Measurements from ENCODE around the gene PLB1.

The PLB1 gene

GRCh38 chr2:28620801-28621171 is 124.9 kb downstream of the PLB1 start:
- Mint-ChIP-seq H3K27me3 (no peaks in the 10 kb centered on the region), H3K36me3 (ENCODE audit: insufficient read depth) (peaks cover 2% of the 10 kb centered on the region), H3K4me3 (peak overlapping the region; percentile 70), H3K27ac (ENCODE audit: low read depth) (peak overlapping the region; percentile 98), H3K9me3 (no peaks in the 10 kb centered on the region), H3K4me1 (peaks cover 50% of the 10 kb centered on the region)
- ATAC-seq (replicated peaks; ENCODE audit: extremely low read depth, poor library complexity, severe bottlenecking) (no peak), DNase-seq (ENCODE audit: low spot score in 2 of 2) (no peak)

GRCh38 chr2:28621172-28622100 is 125.6 kb downstream of the PLB1 start:
- DNase-seq (ENCODE audit: low spot score in 2 of 2) = peak; percentile 49 to 81
- Mint-ChIP-seq H3K4me3 (peak overlapping the region; percentile 70), H3K27me3 (no peaks in the 10 kb centered on the region), H3K36me3 (ENCODE audit: insufficient read depth) (peaks cover 2% of the 10 kb centered on the region), H3K9me3 (no peaks in the 10 kb centered on the region), H3K4me1 (peaks cover 50% of the 10 kb centered on the region), H3K27ac (ENCODE audit: low read depth) (peak overlapping the region; percentile 98)
- ATAC-seq (replicated peaks; ENCODE audit: extremely low read depth, poor library complexity, severe bottlenecking) = peak; percentile 92

GRCh38 chr2:28622101-28622499 is 126.2 kb downstream of the PLB1 start:
- Mint-ChIP-seq H3K36me3 (ENCODE audit: insufficient read depth) (peaks cover 2% of the 10 kb centered on the region), H3K9me3 (no peaks in the 10 kb centered on the region), H3K4me1 (peaks cover 50% of the 10 kb centered on the region), H3K27ac (ENCODE audit: low read depth) (peak overlapping the region; percentile 98), H3K4me3 (peak overlapping the region; percentile 70), H3K27me3 (no peaks in the 10 kb centered on the region)
- DNase-seq (ENCODE audit: low spot score in 2 of 2) (no peak), ATAC-seq (replicated peaks; ENCODE audit: extremely low read depth, poor library complexity, severe bottlenecking) (no peak)

- H3K9me3 Mint-ChIP-seq = no peaks in the 10 kb centered on the region
- H3K27ac Mint-ChIP-seq (ENCODE audit: low read depth) = peak overlapping the region; percentile 98
- H3K4me1 Mint-ChIP-seq = peaks cover 50% of the 10 kb centered on the region
- ATAC-seq (replicated peaks; ENCODE audit: extremely low read depth, poor library complexity, severe bottlenecking) = no peak
- peaks cover 2% of the 10 kb centered on the region for H3K36me3 Mint-ChIP-seq (ENCODE audit: insufficient read depth)
- H3K4me3 Mint-ChIP-seq = no peak overlapping the region
- no peaks in the 10 kb centered on the region for H3K27me3 Mint-ChIP-seq
- DNase-seq (ENCODE audit: low spot score in 2 of 2) = no peak
Observed at GRCh38 chr2:28623582-28624405, 127.9 kb downstream of the PLB1 start.

- Mint-ChIP-seq H3K27me3 (no peaks in the 10 kb centered on the region), H3K4me1 (peaks cover 46% of the 10 kb centered on the region), H3K4me3 (no peak overlapping the region), H3K27ac (ENCODE audit: low read depth) (peak overlapping the region; percentile 93), H3K36me3 (ENCODE audit: insufficient read depth) (peaks cover 2% of the 10 kb centered on the region), H3K9me3 (no peaks in the 10 kb centered on the region)
- DNase-seq (ENCODE audit: low spot score in 2 of 2) = no peak
- ATAC-seq (replicated peaks; ENCODE audit: extremely low read depth, poor library complexity, severe bottlenecking) = no peak
Observed at GRCh38 chr2:28624436-28624792, 128.6 kb downstream of the PLB1 start.

GRCh38 chr2:28624793-28625701 is 129.2 kb downstream of the PLB1 start:
- DNase-seq (ENCODE audit: low spot score in 2 of 2) (peak; percentile 28 to 41), ATAC-seq (replicated peaks; ENCODE audit: extremely low read depth, poor library complexity, severe bottlenecking) (peak; percentile 10)
- Mint-ChIP-seq H3K36me3 (ENCODE audit: insufficient read depth) (peaks cover 2% of the 10 kb centered on the region), H3K27me3 (no peaks in the 10 kb centered on the region), H3K4me1 (peaks cover 39% of the 10 kb centered on the region), H3K9me3 (no peaks in the 10 kb centered on the region), H3K27ac (ENCODE audit: low read depth) (peak overlapping the region; percentile 93), H3K4me3 (no peak overlapping the region)

- no peaks in the 10 kb centered on the region for H3K9me3 Mint-ChIP-seq
- no peak for DNase-seq (ENCODE audit: low spot score in 2 of 2)
- no peak overlapping the region for H3K27ac Mint-ChIP-seq (ENCODE audit: low read depth)
- no peaks in the 10 kb centered on the region for H3K27me3 Mint-ChIP-seq
- ATAC-seq (replicated peaks; ENCODE audit: extremely low read depth, poor library complexity, severe bottlenecking) = no peak
- H3K4me3 Mint-ChIP-seq = no peak overlapping the region
- peaks cover 26% of the 10 kb centered on the region for H3K4me1 Mint-ChIP-seq
- peaks cover 2% of the 10 kb centered on the region for H3K36me3 Mint-ChIP-seq (ENCODE audit: insufficient read depth)
Observed at GRCh38 chr2:28626376-28626775, 130.5 kb downstream of the PLB1 start.

GRCh38 chr2:28626891-28627421 is 131.1 kb downstream of the PLB1 start:
- H3K4me1 Mint-ChIP-seq = peaks cover 20% of the 10 kb centered on the region
- ATAC-seq (replicated peaks; ENCODE audit: extremely low read depth, poor library complexity, severe bottlenecking) (no peak), DNase-seq (ENCODE audit: low spot score in 2 of 2) (no peak)
- H3K4me3 Mint-ChIP-seq = no peak overlapping the region
- no peaks in the 10 kb centered on the region for H3K27me3 Mint-ChIP-seq
- peaks cover 2% of the 10 kb centered on the region for H3K36me3 Mint-ChIP-seq (ENCODE audit: insufficient read depth)
- H3K9me3 Mint-ChIP-seq = no peaks in the 10 kb centered on the region
- H3K27ac Mint-ChIP-seq (ENCODE audit: low read depth) = peak overlapping the region; percentile 61

GRCh38 chr2:28627722-28628480 is 132.0 kb downstream of the PLB1 start:
- H3K27me3 Mint-ChIP-seq = no peaks in the 10 kb centered on the region
- H3K4me1 Mint-ChIP-seq = peaks cover 16% of the 10 kb centered on the region
- ATAC-seq (replicated peaks; ENCODE audit: extremely low read depth, poor library complexity, severe bottlenecking) = no peak
- H3K4me3 Mint-ChIP-seq = no peak overlapping the region
- H3K27ac Mint-ChIP-seq (ENCODE audit: low read depth) = peak overlapping the region; percentile 61
- H3K9me3 Mint-ChIP-seq = no peaks in the 10 kb centered on the region
- peaks cover 2% of the 10 kb centered on the region for H3K36me3 Mint-ChIP-seq (ENCODE audit: insufficient read depth)
- DNase-seq (ENCODE audit: low spot score in 2 of 2) = no peak

- no peaks in the 10 kb centered on the region for H3K9me3 Mint-ChIP-seq
- no peak overlapping the region for H3K4me3 Mint-ChIP-seq
- ATAC-seq (replicated peaks; ENCODE audit: extremely low read depth, poor library complexity, severe bottlenecking) = no peak
- H3K27ac Mint-ChIP-seq (ENCODE audit: low read depth) = no peak overlapping the region
- peaks cover 16% of the 10 kb centered on the region for H3K4me1 Mint-ChIP-seq
- peaks cover 2% of the 10 kb centered on the region for H3K36me3 Mint-ChIP-seq (ENCODE audit: insufficient read depth)
- no peak for DNase-seq (ENCODE audit: low spot score in 2 of 2)
- no peaks in the 10 kb centered on the region for H3K27me3 Mint-ChIP-seq
Observed at GRCh38 chr2:28628506-28628905, 132.6 kb downstream of the PLB1 start.

GRCh38 chr2:28628987-28629386 is 133.1 kb downstream of the PLB1 start:
- no peak for ATAC-seq (replicated peaks; ENCODE audit: extremely low read depth, poor library complexity, severe bottlenecking)
- H3K27me3 Mint-ChIP-seq = no peaks in the 10 kb centered on the region
- peaks cover 16% of the 10 kb centered on the region for H3K4me1 Mint-ChIP-seq
- DNase-seq (ENCODE audit: low spot score in 2 of 2) = no peak
- H3K27ac Mint-ChIP-seq (ENCODE audit: low read depth) = no peak overlapping the region
- peaks cover 2% of the 10 kb centered on the region for H3K36me3 Mint-ChIP-seq (ENCODE audit: insufficient read depth)
- no peaks in the 10 kb centered on the region for H3K9me3 Mint-ChIP-seq
- no peak overlapping the region for H3K4me3 Mint-ChIP-seq
